CD4-positive, alpha-beta T cell (primary cell): ENCODE data around the gene RIC3. TPM values are rescaled to one million over a fixed set of nuclear protein-coding genes. Genes with fewer than 3 reads are reported as not detected.

ENCODE experiments used
- ATAC-seq: fragments of 200-7000 bp; cut with Tn5 transposase; one replicate; pipeline ENCODE4 v1.10.0; 2022; ENCODE audit warnings: mild to moderate bottlenecking; ENCODE audit not compliant: poor library complexity
- CTCF ChIA-PET: fragments of 350-600 bp; sonication (Branson Sonifier 250); formaldehyde crosslinking; loops from one replicate; lab custom pipeline; 2021; ENCODE audit warnings: antibody characterized with exemption, inconsistent platforms; lab: Charles Lee
- POLR2A ChIA-PET: fragments of 350-600 bp; sonication (Branson Sonifier 250); formaldehyde crosslinking; loops from one replicate; lab custom pipeline; 2021; ENCODE audit warnings: antibody characterized with exemption, inconsistent platforms; lab: Charles Lee
- DNase-seq, 14 experiments: peaks; one replicate each; pipeline ENCODE4 v3.0.0-alpha.2; 2013 to 2020; ENCODE audit warnings: mixed read lengths in 2 of 14
- H3K27ac ChIP-seq, 2 donors: one replicate each; pipeline versions ENCODE4 v1.5.1 to v1.7.0; 2013; ENCODE audit warnings: low read length in 2 of 2, low read depth in 1 of 2, mild to moderate bottlenecking in 1 of 2
- H3K27me3 ChIP-seq, 2 experiments: 1 replicate in 1 of 2; 2 replicates in 1 of 2; pipeline versions ENCODE4 v1.6.1 to v1.7.0; 2013; ENCODE audit warnings: low read length in 2 of 2, control low read depth in 1 of 2, mild to moderate bottlenecking in 1 of 2, moderate library complexity in 1 of 2; ENCODE audit not compliant: insufficient read depth in 2 of 2, control insufficient read depth in 1 of 2
- H3K36me3 ChIP-seq: one replicate; pipeline ENCODE4 v1.6.1; 2013; ENCODE audit warnings: low read length, control low read depth; ENCODE audit not compliant: insufficient read depth
- H3K4me1 ChIP-seq: one replicate; pipeline ENCODE4 v1.6.1; 2013; ENCODE audit warnings: low read length, control low read depth; ENCODE audit not compliant: insufficient read depth
- H3K4me3 ChIP-seq: one replicate; pipeline ENCODE4 v1.5.1; 2013; ENCODE audit warnings: mild to moderate bottlenecking, low read length, moderate library complexity
- H3K9me3 ChIP-seq, 2 experiments: 1 replicate in 1 of 2; 2 replicates in 1 of 2; pipeline versions ENCODE4 v1.6.1 to v1.7.0; 2013; ENCODE audit warnings: low read length in 2 of 2, mild to moderate bottlenecking in 2 of 2, control low read depth in 1 of 2, moderate library complexity in 1 of 2; ENCODE audit not compliant: control insufficient read depth in 1 of 2, insufficient read depth in 1 of 2
- H3K27ac Mint-ChIP-seq: one replicate; pipeline ENCODE4 v1.8.0; 2020; ENCODE audit warnings: mixed read lengths
- H3K27me3 Mint-ChIP-seq: one replicate; pipeline ENCODE4 v1.8.0; 2021; ENCODE audit warnings: mixed read lengths
- H3K36me3 Mint-ChIP-seq: one replicate; pipeline ENCODE4 v1.8.0; 2021; ENCODE audit warnings: low read depth, mixed read lengths
- H3K4me1 Mint-ChIP-seq: one replicate; pipeline ENCODE4 v1.8.0; 2021; ENCODE audit warnings: low read depth, mixed read lengths
- H3K4me3 Mint-ChIP-seq: one replicate; pipeline ENCODE4 v1.8.0; 2020; ENCODE audit warnings: mild to moderate bottlenecking, mixed read lengths
- H3K9me3 Mint-ChIP-seq: one replicate; pipeline ENCODE4 v1.8.0; 2020; ENCODE audit warnings: mixed read lengths
- CTCF ChIP-seq: fragments of 200-600 bp; IDR thresholded peaks from one replicate; pipeline ENCODE4 v1.8.0; 2022; ENCODE audit warnings: antibody characterized with exemption, mild to moderate bottlenecking
- intact Hi-C, 2 experiments: fragments of 100-400 bp; cut with DNase I in 1 of 2; cut with micrococcal nuclease in 1 of 2; formaldehyde crosslinking; loops; one replicate each; pipeline versions ENCODE4 v1.15.1 to v1.9.0; 2023 to 2025; cut with DNase I, micrococcal nuclease
- total RNA-seq, 174 experiments: library from RNA in 2 of 174; stranded (reverse) in 2 of 174; gene quantifications; one replicate each; pipeline ENCODE4 v1.2.3 and lab custom pipeline; 2021 to 2026

Gene RIC3
- total RNA-seq, 2 experiments from 2014 or later: 55.3 to 57.6 TPM

- Histone ChIP-seq H3K27ac (no peak overlapping the region), H3K4me1 (peaks cover 5% of the 10 kb centered on the region), H3K36me3 (no peaks in the 10 kb centered on the region), H3K9me3 (no peaks in the 10 kb centered on the region), H3K27me3 (peaks cover 11 to 21% of the 10 kb centered on the region in 2 experiments), H3K4me3 (no peak overlapping the region)
- ChIA-PET POLR2A (no interaction called here), CTCF (interaction anchor here (2.2 kb wide), 1 partner anchor 11 kb away, joined by 5 read pairs; no protein-coding TSS in a partner anchor)
- peaks cover 7% of the 10 kb centered on the region for H3K4me1 Mint-ChIP-seq
- DNase-seq (no peak), ATAC-seq (no peak)
- peaks cover 56% of the 10 kb centered on the region for H3K27me3 Mint-ChIP-seq
- no peaks in the 10 kb centered on the region for H3K9me3 Mint-ChIP-seq
- intact Hi-C loops: no loop called here
- TF ChIP-seq CTCF: no peak
- no peak overlapping the region for H3K27ac Mint-ChIP-seq
- H3K4me3 Mint-ChIP-seq: no peak overlapping the region
- H3K36me3 Mint-ChIP-seq: no peaks in the 10 kb centered on the region
These were observed 35.8 kb upstream of the RIC3 start for GRCh38 chr11:8204596-8204995.

- H3K4me1 Mint-ChIP-seq: peaks cover 7% of the 10 kb centered on the region
- no peak for DNase-seq
- intact Hi-C loops: no loop called here
- ChIA-PET POLR2A (no interaction called here), CTCF (interaction anchor here (2.2 kb wide), 1 partner anchor 11 kb away, joined by 5 read pairs; no protein-coding TSS in a partner anchor)
- H3K36me3 ChIP-seq: no peaks in the 10 kb centered on the region
- peaks cover 5% of the 10 kb centered on the region for H3K4me1 ChIP-seq
- H3K27me3 ChIP-seq: peaks cover 11 to 21% of the 10 kb centered on the region in 2 experiments
- no peak overlapping the region for H3K27ac Mint-ChIP-seq
- no peak for ATAC-seq
- no peaks in the 10 kb centered on the region for H3K36me3 Mint-ChIP-seq
- H3K9me3 Mint-ChIP-seq: no peaks in the 10 kb centered on the region
- no peak overlapping the region for H3K4me3 ChIP-seq
- no peak overlapping the region for H3K4me3 Mint-ChIP-seq
- peaks cover 51% of the 10 kb centered on the region for H3K27me3 Mint-ChIP-seq
- H3K27ac ChIP-seq: no peak overlapping the region
- no peaks in the 10 kb centered on the region for H3K9me3 ChIP-seq
- no peak for TF ChIP-seq CTCF
These were observed 35.2 kb upstream of the RIC3 start for GRCh38 chr11:8204025-8204424.

GRCh38 chr11:8203414-8203715 is 34.5 kb upstream of the RIC3 start:
- ATAC-seq (no peak), DNase-seq (no peak)
- peaks cover 47% of the 10 kb centered on the region for H3K27me3 Mint-ChIP-seq
- Histone ChIP-seq H3K4me1 (peaks cover 5% of the 10 kb centered on the region), H3K27me3 (peaks cover 11 to 21% of the 10 kb centered on the region in 2 experiments), H3K27ac (no peak overlapping the region), H3K9me3 (no peaks in the 10 kb centered on the region), H3K4me3 (no peak overlapping the region), H3K36me3 (no peaks in the 10 kb centered on the region)
- H3K9me3 Mint-ChIP-seq: no peaks in the 10 kb centered on the region
- H3K36me3 Mint-ChIP-seq: no peaks in the 10 kb centered on the region
- H3K27ac Mint-ChIP-seq: no peak overlapping the region
- CTCF ChIA-PET: no interaction called here
- TF ChIP-seq CTCF: no peak
- intact Hi-C loops: no loop called here
- no peak overlapping the region for H3K4me3 Mint-ChIP-seq
- POLR2A ChIA-PET: no interaction called here
- peaks cover 7% of the 10 kb centered on the region for H3K4me1 Mint-ChIP-seq
